Upper lobe of right lung (tissue), 1 donor: Measurements from ENCODE around the gene GANC. TPM values are rescaled to one million over a fixed set of nuclear protein-coding genes. Genes with fewer than 3 reads are reported as not detected.

ENCODE experiments used
- ATAC-seq: fragments of 200-7000 bp; cut with Tn5 transposase; one replicate; pipeline ENCODE4 v1.9.1; 2020; ENCODE audit warnings: mild to moderate bottlenecking, moderate library complexity
- DNase-seq: peaks from one replicate; pipeline ENCODE4 v3.0.0-alpha.2; 2020
- H3K27ac ChIP-seq: fragments of 200-600 bp; one replicate; pipeline ENCODE4 v1.8.0; 2022
- H3K27me3 ChIP-seq: fragments of 200-600 bp; one replicate; pipeline ENCODE4 v1.8.0; 2022; ENCODE audit warnings: mild to moderate bottlenecking
- H3K36me3 ChIP-seq: fragments of 200-600 bp; one replicate; pipeline ENCODE4 v1.8.0; 2022
- H3K4me1 ChIP-seq: fragments of 200-600 bp; one replicate; pipeline ENCODE4 v1.8.0; 2022
- H3K4me3 ChIP-seq: fragments of 200-600 bp; one replicate; pipeline ENCODE4 v1.8.0; 2022; ENCODE audit warnings: mild to moderate bottlenecking
- H3K9me3 ChIP-seq: fragments of 200-600 bp; one replicate; pipeline ENCODE4 v1.8.0; 2022
- intact Hi-C: fragments of 100-400 bp; cut with DNase I; formaldehyde crosslinking; loops from one replicate; pipeline ENCODE4 v1.11.0; 2022
- total RNA-seq: library from RNA; stranded (reverse); fragmentation: NEBNext Ultra II Directional; extraction: Animal tissue kit (Norgen Biotek cat#: 25700); gene quantifications from one replicate; pipeline ENCODE4 v1.2.1, GENCODE V29; 2021
- TF ChIP-seq, protein P1 (sequence below): fragments of 200-600 bp; IDR thresholded peaks from one replicate; pipeline ENCODE4 v1.8.0; 2022; ENCODE audit warnings: antibody characterized with exemption
- donor health status: DM: no; HTN: yes; CAD: no; lungs with severe emphysema.

The GANC gene
- total RNA-seq, 1 donor from 2014 or later, result 111 TPM

DNA sequence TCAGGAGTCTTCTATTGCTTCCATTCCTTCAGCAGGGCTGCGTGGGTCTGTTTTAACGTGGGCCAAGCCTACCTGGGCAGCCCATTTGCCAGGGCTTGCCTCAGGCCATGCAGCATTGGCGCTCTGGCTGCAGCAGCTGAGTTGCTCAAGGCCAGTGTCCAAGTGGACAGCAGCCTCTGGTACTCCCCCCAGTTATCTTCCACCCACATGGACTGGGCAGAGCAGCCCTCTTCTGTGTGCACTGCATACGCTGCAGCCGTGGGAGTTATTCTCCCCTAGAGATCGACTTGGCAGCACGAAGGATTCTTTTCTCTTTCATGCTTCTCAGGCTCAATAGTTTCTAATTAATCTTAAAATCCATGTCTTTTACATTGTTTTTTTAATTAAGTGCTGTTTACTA lies 79.4 kb downstream of the GANC start:
- Histone ChIP-seq H3K4me3 (no peak overlapping the region), H3K27ac (no peak overlapping the region), H3K9me3 (no peaks in the 10 kb centered on the region), H3K4me1 (no peaks in the 10 kb centered on the region), H3K36me3 (peaks cover 91% of the 10 kb centered on the region), H3K27me3 (no peaks in the 10 kb centered on the region)
- intact Hi-C loops, result no loop called here
- TF ChIP-seq, protein P1, sequence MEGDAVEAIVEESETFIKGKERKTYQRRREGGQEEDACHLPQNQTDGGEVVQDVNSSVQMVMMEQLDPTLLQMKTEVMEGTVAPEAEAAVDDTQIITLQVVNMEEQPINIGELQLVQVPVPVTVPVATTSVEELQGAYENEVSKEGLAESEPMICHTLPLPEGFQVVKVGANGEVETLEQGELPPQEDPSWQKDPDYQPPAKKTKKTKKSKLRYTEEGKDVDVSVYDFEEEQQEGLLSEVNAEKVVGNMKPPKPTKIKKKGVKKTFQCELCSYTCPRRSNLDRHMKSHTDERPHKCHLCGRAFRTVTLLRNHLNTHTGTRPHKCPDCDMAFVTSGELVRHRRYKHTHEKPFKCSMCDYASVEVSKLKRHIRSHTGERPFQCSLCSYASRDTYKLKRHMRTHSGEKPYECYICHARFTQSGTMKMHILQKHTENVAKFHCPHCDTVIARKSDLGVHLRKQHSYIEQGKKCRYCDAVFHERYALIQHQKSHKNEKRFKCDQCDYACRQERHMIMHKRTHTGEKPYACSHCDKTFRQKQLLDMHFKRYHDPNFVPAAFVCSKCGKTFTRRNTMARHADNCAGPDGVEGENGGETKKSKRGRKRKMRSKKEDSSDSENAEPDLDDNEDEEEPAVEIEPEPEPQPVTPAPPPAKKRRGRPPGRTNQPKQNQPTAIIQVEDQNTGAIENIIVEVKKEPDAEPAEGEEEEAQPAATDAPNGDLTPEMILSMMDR, result no peak
- ATAC-seq (no peak), DNase-seq (no peak)

- Histone ChIP-seq H3K27ac (no peak overlapping the region), H3K36me3 (peaks cover 86% of the 10 kb centered on the region), H3K4me3 (no peak overlapping the region), H3K27me3 (no peaks in the 10 kb centered on the region), H3K4me1 (no peaks in the 10 kb centered on the region), H3K9me3 (no peaks in the 10 kb centered on the region)
- ATAC-seq (no peak), DNase-seq (no peak)
- intact Hi-C loops, result no loop called here
- TF ChIP-seq, protein P1, result no peak
Measured at GRCh38 chr15:42353061-42353460, 80.1 kb downstream of the GANC start.

DNA sequence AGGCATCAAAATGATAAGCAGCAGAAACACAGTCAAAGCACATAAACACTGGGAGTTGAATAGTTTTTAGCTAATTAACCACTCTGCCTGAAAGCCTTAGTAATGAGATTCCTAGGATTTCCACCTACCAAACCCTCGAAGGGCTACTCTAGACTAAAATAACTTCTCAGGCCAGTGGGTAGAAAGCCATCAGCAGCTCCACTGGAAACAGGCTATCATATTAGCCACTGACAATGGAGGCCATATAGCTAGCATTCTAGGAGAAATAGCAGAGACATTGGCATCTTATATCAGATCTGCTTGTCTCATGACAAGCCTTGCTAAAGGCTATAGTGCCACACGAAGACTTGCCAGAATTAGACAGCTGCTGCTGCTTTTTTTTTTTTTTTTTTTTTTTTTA lies 81.8 kb downstream of the GANC start:
- H3K27ac ChIP-seq, result no peak overlapping the region
- H3K4me1 ChIP-seq, result no peaks in the 10 kb centered on the region
- H3K9me3 ChIP-seq, result no peaks in the 10 kb centered on the region
- peaks cover 76% of the 10 kb centered on the region for H3K36me3 ChIP-seq
- intact Hi-C loops, result no loop called here
- no peak for DNase-seq
- H3K4me3 ChIP-seq, result no peak overlapping the region
- H3K27me3 ChIP-seq, result no peaks in the 10 kb centered on the region
- no peak for ATAC-seq
- TF ChIP-seq, protein P1, result no peak

DNA sequence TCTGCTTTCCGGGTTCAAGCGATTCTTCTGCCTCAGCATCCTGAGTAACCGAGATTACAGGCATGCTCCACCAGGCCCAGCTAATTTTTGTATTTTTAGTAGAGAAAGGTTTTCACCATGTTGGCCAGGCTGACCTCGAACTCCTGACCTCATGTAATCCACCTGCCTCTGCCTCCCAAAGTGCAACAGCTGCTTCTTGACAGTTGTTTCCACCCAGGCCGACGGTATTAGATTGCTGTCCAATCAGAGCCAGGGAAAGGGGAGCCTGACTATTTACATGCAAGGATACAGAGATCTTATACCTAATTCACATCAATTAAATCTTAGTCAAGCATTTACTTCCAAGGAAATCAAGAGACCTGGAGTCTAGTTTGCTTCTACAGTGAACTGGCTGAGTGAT lies 82.3 kb downstream of the GANC start:
- Histone ChIP-seq H3K27ac (no peak overlapping the region), H3K4me3 (no peak overlapping the region), H3K27me3 (no peaks in the 10 kb centered on the region), H3K36me3 (peaks cover 74% of the 10 kb centered on the region), H3K9me3 (no peaks in the 10 kb centered on the region), H3K4me1 (no peaks in the 10 kb centered on the region)
- DNase-seq (no peak), ATAC-seq (no peak)
- TF ChIP-seq, protein P1, result no peak
- intact Hi-C loops, result no loop called here

GRCh38 chr15:42356851-42357250 lies 83.8 kb downstream of the GANC start:
- H3K27me3 ChIP-seq, result no peaks in the 10 kb centered on the region
- DNase-seq (no peak), ATAC-seq (no peak)
- no peak overlapping the region for H3K27ac ChIP-seq
- intact Hi-C loops, result no loop called here
- H3K36me3 ChIP-seq, result peaks cover 61% of the 10 kb centered on the region
- no peaks in the 10 kb centered on the region for H3K9me3 ChIP-seq
- H3K4me1 ChIP-seq, result no peaks in the 10 kb centered on the region
- H3K4me3 ChIP-seq, result no peak overlapping the region
- TF ChIP-seq, protein P1, result no peak

DNA sequence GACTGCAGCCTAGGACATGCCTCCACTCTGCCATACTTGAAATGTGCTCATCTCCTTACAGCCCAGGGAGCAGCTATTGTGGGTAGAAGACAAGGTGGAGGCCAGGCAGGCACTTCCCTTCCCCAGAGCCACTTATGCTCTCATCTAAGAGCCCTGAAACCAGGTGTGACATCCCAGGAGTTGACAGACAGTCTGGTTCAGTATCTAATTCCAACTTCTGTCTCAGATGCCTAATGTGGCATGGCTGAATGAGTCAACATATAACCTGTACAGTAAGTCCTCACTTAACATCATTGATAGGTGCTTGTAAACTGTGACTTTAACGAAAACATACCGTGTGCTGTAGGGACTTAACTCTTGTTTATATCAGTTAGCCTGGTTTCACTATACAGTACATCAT lies 85.1 kb downstream of the GANC start:
- H3K9me3 ChIP-seq, result no peaks in the 10 kb centered on the region
- intact Hi-C loops, result no loop called here
- no peaks in the 10 kb centered on the region for H3K4me1 ChIP-seq
- TF ChIP-seq, protein P1, result no peak
- DNase-seq, result no peak
- no peak overlapping the region for H3K27ac ChIP-seq
- peaks cover 53% of the 10 kb centered on the region for H3K36me3 ChIP-seq
- ATAC-seq, result no peak
- no peak overlapping the region for H3K4me3 ChIP-seq
- H3K27me3 ChIP-seq, result no peaks in the 10 kb centered on the region
